ENCODE results near the gene ADCY3. TPM values are rescaled to one million over a fixed set of nuclear protein-coding genes. Genes with fewer than 3 reads are reported as not detected.

ADCY3 gene
- total RNA-seq (ENCODE audit: low replicate concordance), result 22.1 and 46.2 TPM in 2 replicates
- long read RNA-seq, partial matches to known transcripts, result 2 of 4 reads
- long read RNA-seq, other reads (novel, unspliced or antisense), result 2 of 4 reads

- peaks cover 20% of the 10 kb centered on the region for H3K4me1 Mint-ChIP-seq (ENCODE audit: unreplicated experiment)
- peaks cover 7% of the 10 kb centered on the region for H3K36me3 Mint-ChIP-seq
- DNase-seq (ENCODE audit: extremely low spot score, unreplicated experiment), result no peak
- no peaks in the 10 kb centered on the region for H3K9me3 Mint-ChIP-seq
- H3K4me3 Mint-ChIP-seq, result peak within 1 kb of the TSS; percentile 90
- TF ChIP-seq CTCF (conservative IDR thresholded peaks at IDR 0.05), result no peak
- peak within 1 kb of the TSS; percentile 87 for H3K27ac Mint-ChIP-seq
- H3K27me3 Mint-ChIP-seq, result peaks cover 14% of the 10 kb centered on the region
Measured at GRCh38 chr2:24920098-24920808, at the start of gene ADCY3. TSS of gene ADCY3 (minus strand) at chr2:24920237. CDS start at chr2:24918987, 1,250 bp downstream.

GRCh38 chr2:24969784-24970183 is 49.7 kb upstream of the ADCY3 start:
- no peak for DNase-seq (ENCODE audit: extremely low spot score, unreplicated experiment)
- Mint-ChIP-seq H3K27me3 (no peaks in the 10 kb centered on the region), H3K27ac (no peak overlapping the region), H3K36me3 (peaks cover 11% of the 10 kb centered on the region), H3K4me1 (ENCODE audit: unreplicated experiment) (no peaks in the 10 kb centered on the region), H3K4me3 (no peak overlapping the region), H3K9me3 (no peaks in the 10 kb centered on the region)
- no peak for TF ChIP-seq CTCF (conservative IDR thresholded peaks at IDR 0.05)

GRCh38 chr2:24961903-24962302 is 41.9 kb upstream of the ADCY3 start:
- no peak overlapping the region for H3K27ac Mint-ChIP-seq
- no peak for TF ChIP-seq CTCF (conservative IDR thresholded peaks at IDR 0.05)
- H3K36me3 Mint-ChIP-seq, result peaks cover 58% of the 10 kb centered on the region
- no peak for DNase-seq (ENCODE audit: extremely low spot score, unreplicated experiment)
- no peak overlapping the region for H3K4me3 Mint-ChIP-seq
- H3K9me3 Mint-ChIP-seq, result no peaks in the 10 kb centered on the region
- H3K27me3 Mint-ChIP-seq, result no peaks in the 10 kb centered on the region
- H3K4me1 Mint-ChIP-seq (ENCODE audit: unreplicated experiment), result no peaks in the 10 kb centered on the region

GRCh38 chr2:24959761-24960160 is 39.7 kb upstream of the ADCY3 start:
- no peak for TF ChIP-seq CTCF (conservative IDR thresholded peaks at IDR 0.05)
- no peaks in the 10 kb centered on the region for H3K4me1 Mint-ChIP-seq (ENCODE audit: unreplicated experiment)
- H3K36me3 Mint-ChIP-seq, result peaks cover 70% of the 10 kb centered on the region
- H3K27ac Mint-ChIP-seq, result no peak overlapping the region
- H3K9me3 Mint-ChIP-seq, result peaks cover 11% of the 10 kb centered on the region
- no peak for DNase-seq (ENCODE audit: extremely low spot score, unreplicated experiment)
- no peaks in the 10 kb centered on the region for H3K27me3 Mint-ChIP-seq
- H3K4me3 Mint-ChIP-seq, result no peak overlapping the region

- DNase-seq (ENCODE audit: extremely low spot score, unreplicated experiment), result no peak
- no peaks in the 10 kb centered on the region for H3K4me1 Mint-ChIP-seq (ENCODE audit: unreplicated experiment)
- no peaks in the 10 kb centered on the region for H3K27me3 Mint-ChIP-seq
- TF ChIP-seq CTCF (conservative IDR thresholded peaks at IDR 0.05), result no peak
- H3K9me3 Mint-ChIP-seq, result peaks cover 11% of the 10 kb centered on the region
- H3K36me3 Mint-ChIP-seq, result peaks cover 74% of the 10 kb centered on the region
- no peak overlapping the region for H3K4me3 Mint-ChIP-seq
- H3K27ac Mint-ChIP-seq, result no peak overlapping the region
Measured at GRCh38 chr2:24958411-24958935, 38.4 kb upstream of the ADCY3 start.

All from type B pancreatic cell (in vitro differentiated cells).